Neural crest cell (in vitro differentiated cells): Measurements from ENCODE around the gene MRPL17. TPM values are rescaled to one million over a fixed set of nuclear protein-coding genes. Genes with fewer than 3 reads are reported as not detected.
"Not testable (repeated sequence)": the region's sequence is repeated elsewhere in the genome, so short reads cannot be mapped to it uniquely, and the experiment has no call there.

ENCODE experiments used
- DNase-seq: peaks from one replicate; pipeline ENCODE4 v3.0.0; 2021; ENCODE audit warnings: low read depth, mixed read lengths, low spot score
- H3K27ac Mint-ChIP-seq: one replicate; pipeline ENCODE4 v1.8.0; 2021; ENCODE audit warnings: mild to moderate bottlenecking, mixed read lengths; ENCODE audit not compliant: unreplicated experiment
- H3K27me3 Mint-ChIP-seq: 2 replicates; pipeline ENCODE4 v1.8.0; 2021; ENCODE audit warnings: low read depth, mild to moderate bottlenecking, mixed read lengths
- H3K36me3 Mint-ChIP-seq: 2 replicates; pipeline ENCODE4 v1.8.0; 2021; ENCODE audit warnings: low read depth, mild to moderate bottlenecking, mixed read lengths
- H3K4me1 Mint-ChIP-seq: 2 replicates; pipeline ENCODE4 v1.8.0; 2021; ENCODE audit warnings: mixed read lengths
- H3K4me3 Mint-ChIP-seq: one replicate; pipeline ENCODE4 v1.8.0; 2021; ENCODE audit warnings: mild to moderate bottlenecking, mixed read lengths
- H3K9me3 Mint-ChIP-seq: 2 replicates; pipeline ENCODE4 v1.8.0; 2021; ENCODE audit warnings: mixed read lengths
- total RNA-seq: library from RNA; stranded (reverse); gene quantifications from 2 replicates; pipeline ENCODE4 v1.2.1, GENCODE V29; 2021
- TF ChIP-seq, protein P1 (sequence below): fragments of 200-600 bp; sonication (generic); conservative IDR thresholded peaks from 2 replicates; pipeline ENCODE4 v1.5.0; 2021; ENCODE audit warnings: antibody characterized with exemption, mild to moderate bottlenecking

MRPL17 gene
- total RNA-seq, 1 donor from 2014 or later = 58.9 TPM

DNA sequence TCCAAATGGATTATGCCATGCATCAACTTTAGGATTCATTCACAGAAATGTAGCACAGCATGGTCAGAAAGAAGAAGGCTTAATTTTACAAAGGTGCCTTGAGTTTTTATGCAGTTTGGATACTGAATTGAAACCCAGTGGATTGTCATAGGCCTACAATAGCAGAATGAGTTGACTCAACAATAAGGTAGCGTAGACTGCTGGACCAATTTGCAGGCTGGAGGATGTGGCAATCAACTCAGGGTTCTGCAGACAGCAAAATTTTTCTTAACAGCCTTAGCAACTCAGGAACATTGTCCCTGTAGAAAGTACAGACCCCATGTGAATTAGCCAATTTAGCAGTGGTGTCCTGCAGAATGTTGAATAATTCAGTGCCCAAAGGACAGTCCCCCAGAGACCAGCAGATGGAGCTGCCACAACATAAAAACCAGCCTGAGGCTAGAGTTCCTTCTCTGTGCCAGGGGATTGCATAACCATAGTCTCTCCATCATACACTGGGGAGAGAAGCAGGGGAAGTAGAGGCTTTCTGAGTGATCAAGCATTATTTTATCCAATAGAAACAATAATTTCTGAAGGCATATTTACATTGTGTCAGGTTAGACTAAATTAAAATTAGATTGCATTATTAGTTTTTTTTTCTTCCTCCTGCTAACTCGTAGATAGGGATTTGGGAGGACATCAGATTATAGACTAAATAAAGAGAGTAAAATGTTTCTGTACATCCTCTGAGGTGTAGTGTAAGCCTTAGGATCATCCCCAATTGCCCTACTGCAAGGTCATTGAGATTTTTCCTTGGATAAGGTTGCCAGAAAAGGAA lies 20.3 kb upstream of the MRPL17 start:
- Mint-ChIP-seq H3K4me1 (peaks cover 30% of the 10 kb centered on the region), H3K4me3 (peak overlapping the region; percentile 10), H3K27me3 (no peaks in the 10 kb centered on the region), H3K9me3 (no peaks in the 10 kb centered on the region), H3K27ac (no peak overlapping the region), H3K36me3 (no peaks in the 10 kb centered on the region)
- DNase-seq = peak; percentile 30
- TF ChIP-seq, protein P1, sequence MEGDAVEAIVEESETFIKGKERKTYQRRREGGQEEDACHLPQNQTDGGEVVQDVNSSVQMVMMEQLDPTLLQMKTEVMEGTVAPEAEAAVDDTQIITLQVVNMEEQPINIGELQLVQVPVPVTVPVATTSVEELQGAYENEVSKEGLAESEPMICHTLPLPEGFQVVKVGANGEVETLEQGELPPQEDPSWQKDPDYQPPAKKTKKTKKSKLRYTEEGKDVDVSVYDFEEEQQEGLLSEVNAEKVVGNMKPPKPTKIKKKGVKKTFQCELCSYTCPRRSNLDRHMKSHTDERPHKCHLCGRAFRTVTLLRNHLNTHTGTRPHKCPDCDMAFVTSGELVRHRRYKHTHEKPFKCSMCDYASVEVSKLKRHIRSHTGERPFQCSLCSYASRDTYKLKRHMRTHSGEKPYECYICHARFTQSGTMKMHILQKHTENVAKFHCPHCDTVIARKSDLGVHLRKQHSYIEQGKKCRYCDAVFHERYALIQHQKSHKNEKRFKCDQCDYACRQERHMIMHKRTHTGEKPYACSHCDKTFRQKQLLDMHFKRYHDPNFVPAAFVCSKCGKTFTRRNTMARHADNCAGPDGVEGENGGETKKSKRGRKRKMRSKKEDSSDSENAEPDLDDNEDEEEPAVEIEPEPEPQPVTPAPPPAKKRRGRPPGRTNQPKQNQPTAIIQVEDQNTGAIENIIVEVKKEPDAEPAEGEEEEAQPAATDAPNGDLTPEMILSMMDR = peak; percentile 63

DNA sequence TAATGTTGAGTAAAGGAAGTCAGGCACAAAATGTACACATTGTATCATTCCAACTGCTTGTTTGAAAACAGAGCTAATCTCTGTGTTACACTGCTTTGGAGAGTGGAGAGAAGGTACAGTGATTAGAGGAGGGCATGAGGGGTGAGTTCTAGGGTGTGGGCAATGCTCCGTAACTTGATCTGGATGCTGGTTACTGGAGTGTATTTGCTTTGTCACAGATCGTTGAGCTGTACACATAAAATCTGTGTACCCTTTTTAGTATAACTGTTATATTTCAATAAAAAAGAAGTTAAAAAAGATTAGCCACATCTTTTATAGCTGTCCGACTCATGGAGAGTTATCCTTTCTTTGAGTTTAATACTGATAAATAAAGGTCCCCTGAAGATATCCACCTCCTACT lies 18.8 kb upstream of the MRPL17 start:
- DNase-seq, H3K27ac Mint-ChIP-seq, H3K27me3 Mint-ChIP-seq, H3K9me3 Mint-ChIP-seq, H3K36me3 Mint-ChIP-seq, H3K4me3 Mint-ChIP-seq: not testable (repeated sequence)
- H3K4me1 Mint-ChIP-seq = peaks cover 33% of the 10 kb centered on the region

DNA sequence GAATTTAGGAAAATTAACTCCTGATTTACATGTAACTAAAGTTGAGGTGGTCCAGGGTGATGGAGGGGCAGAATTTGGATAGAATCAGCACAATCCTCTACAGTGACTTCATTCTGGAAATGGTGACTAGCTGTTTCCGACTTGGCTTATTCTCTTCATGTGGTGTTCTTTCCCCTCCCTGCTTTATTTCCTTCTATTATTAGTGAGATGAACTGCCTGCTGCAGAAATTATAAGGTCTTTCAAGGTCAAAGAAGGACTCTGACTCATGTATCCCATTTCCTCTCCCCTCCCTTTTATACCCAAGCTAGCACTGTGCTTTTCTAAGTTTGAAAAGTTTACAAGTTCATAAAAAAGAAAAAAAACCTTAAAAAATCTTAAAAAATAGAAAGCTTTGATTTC lies 12.2 kb upstream of the MRPL17 start:
- Mint-ChIP-seq H3K36me3 (no peaks in the 10 kb centered on the region), H3K9me3 (peaks cover 4% of the 10 kb centered on the region), H3K27me3 (no peaks in the 10 kb centered on the region), H3K27ac (no peak overlapping the region), H3K4me1 (peaks cover 10% of the 10 kb centered on the region), H3K4me3 (no peak overlapping the region)
- DNase-seq = no peak
- TF ChIP-seq, protein P1 = no peak

- Mint-ChIP-seq H3K4me3 (no peak overlapping the region), H3K27me3 (no peaks in the 10 kb centered on the region), H3K27ac (no peak overlapping the region), H3K36me3 (peaks cover 4% of the 10 kb centered on the region), H3K9me3 (peaks cover 7% of the 10 kb centered on the region), H3K4me1 (peaks cover 10% of the 10 kb centered on the region)
- TF ChIP-seq, protein P1 = no peak
- DNase-seq = no peak
These were observed 11.0 kb upstream of the MRPL17 start for GRCh38 chr11:6694229-6694535.

DNA sequence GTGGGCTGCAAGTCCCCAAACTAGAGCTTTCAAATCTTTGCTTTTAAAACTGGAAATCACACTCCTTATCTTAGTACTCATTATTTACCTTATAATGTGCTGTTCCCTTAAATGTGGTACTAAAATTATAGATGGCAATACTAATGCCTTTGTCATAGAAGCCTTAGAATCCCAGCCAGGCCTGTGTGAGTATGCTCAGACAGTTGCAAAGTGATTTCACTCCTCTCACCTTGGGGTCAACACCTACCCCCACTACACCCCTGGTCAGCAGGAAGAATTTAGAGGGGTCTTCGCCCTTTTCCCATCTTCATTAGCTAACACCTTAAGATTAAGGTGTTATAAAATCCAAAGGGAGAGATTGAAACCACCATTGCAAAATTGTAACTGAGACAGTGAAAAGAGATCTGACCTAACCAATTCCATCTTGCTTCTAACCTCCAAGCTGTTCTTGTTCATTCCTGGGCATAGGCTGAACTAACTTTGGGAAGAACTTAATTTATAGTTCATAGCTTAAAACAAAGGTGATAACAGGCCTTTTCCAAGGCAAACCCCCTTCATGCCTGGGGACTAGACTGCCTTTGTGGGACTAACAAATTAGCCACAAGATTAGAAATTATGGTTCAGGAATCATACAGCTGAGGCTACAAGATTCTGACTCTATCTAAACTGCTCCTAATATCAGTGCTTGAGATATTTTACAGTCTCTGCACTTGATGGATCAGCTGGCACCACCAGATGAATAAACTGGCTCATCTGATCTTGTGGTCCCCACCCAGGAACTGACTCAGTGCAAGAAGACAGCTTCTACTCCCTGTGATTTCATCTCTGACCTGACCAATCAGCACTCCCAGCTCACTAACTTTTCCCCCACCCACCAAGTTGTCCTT lies 10.4 kb upstream of the MRPL17 start:
- peaks cover 9% of the 10 kb centered on the region for H3K4me1 Mint-ChIP-seq
- no peak overlapping the region for H3K4me3 Mint-ChIP-seq
- no peak overlapping the region for H3K27ac Mint-ChIP-seq
- DNase-seq = no peak
- H3K9me3 Mint-ChIP-seq = peaks cover 8% of the 10 kb centered on the region
- TF ChIP-seq, protein P1 = no peak
- H3K36me3 Mint-ChIP-seq = peaks cover 6% of the 10 kb centered on the region
- H3K27me3 Mint-ChIP-seq = no peaks in the 10 kb centered on the region

DNA sequence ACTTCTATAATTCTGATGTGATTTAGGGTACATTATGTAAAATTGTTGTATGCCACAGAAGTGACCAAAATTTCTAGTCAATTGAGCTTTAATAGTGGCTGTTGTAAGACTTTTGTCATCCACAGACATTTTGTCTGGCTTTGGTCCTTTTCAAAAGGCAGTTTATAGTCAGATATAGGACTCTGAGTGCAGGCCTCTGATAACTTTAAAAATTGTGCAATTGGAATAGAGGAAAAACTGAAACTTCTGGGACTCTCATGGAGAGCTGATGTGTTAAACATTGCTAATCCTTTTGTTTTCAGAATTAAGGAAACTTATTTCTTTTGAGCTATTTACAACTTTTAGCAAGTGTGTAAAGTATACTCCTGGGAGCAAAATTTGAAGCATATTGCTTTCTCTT lies 9.0 kb upstream of the MRPL17 start:
- DNase-seq = no peak
- peaks cover 5% of the 10 kb centered on the region for H3K4me1 Mint-ChIP-seq
- H3K9me3 Mint-ChIP-seq = peaks cover 8% of the 10 kb centered on the region
- TF ChIP-seq, protein P1 = no peak
- no peak overlapping the region for H3K27ac Mint-ChIP-seq
- H3K4me3 Mint-ChIP-seq = no peak overlapping the region
- peaks cover 6% of the 10 kb centered on the region for H3K36me3 Mint-ChIP-seq
- H3K27me3 Mint-ChIP-seq = no peaks in the 10 kb centered on the region

DNA sequence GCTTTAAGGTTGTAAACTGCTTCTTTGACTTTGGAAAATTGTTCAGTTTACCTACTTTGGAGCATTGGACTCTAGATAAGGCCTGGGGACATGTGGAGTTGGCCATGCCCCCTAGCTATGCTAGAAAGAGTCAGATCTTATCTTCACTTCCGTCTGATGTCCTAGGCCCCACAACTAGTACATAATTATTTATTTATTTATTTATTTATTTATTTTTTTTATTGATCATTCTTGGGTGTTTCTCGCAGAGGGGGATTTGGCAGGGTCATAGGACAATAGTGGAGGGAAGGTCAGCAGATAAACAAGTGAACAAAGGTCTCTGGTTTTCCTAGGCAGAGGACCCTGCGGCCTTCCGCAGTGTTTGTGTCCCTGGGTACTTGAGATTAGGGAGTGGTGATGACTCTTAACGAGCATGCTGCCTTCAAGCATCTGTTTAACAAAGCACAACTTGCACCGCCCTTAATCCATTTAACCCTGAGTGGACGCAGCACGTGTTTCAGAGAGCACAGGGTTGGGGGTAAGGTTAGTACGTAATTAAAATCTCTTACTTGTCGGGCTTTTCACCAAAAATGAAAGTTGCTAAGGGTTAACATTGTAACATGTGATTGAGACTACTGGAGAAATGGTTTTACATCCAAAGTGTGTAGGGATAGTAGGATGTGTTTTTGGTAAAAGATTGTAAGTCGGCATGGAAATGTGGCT lies 7.4 kb upstream of the MRPL17 start:
- not testable (repeated sequence) for H3K27me3 Mint-ChIP-seq, H3K27ac Mint-ChIP-seq, H3K4me1 Mint-ChIP-seq, H3K9me3 Mint-ChIP-seq, H3K4me3 Mint-ChIP-seq, H3K36me3 Mint-ChIP-seq, DNase-seq
